Measurements from ENCODE around the gene PHLDB1.

DNA sequence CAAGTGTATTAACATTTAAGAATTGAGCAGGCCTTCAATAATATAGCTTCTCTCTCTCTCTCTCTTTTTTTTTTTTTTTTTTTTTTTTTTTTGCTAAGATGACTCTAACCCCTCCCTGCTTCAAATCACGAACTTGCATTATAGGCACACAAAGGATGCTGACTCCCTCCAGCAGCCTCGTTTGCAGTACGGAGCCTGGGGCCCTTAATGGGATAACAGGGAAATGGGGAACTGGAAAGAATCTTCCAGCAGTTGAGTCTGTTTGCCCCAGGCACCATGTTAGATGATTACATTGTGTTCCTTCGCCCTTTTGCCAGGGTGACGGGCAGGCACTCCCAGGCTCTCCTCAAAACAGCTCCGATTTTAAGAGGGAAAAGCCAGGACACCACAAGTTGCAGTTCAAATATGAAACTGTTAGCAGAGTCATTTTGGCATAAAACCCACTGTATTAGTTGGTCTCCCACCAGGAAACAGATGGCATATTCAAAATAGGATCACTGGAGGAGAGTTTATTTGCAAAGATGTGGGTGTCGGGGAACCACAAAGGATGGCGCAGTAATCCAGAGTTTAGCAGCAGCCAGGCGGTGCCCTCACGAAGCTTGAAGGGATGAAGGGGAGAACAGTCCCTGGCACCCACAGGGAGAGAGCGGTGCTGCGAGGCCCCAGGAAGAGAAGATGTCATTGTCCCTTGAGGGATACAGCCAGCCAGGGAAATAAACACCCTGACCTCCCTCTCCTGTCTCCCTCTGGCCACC is 98.6 kb downstream of the PHLDB1 start:
- TF ChIP-seq, protein P1, sequence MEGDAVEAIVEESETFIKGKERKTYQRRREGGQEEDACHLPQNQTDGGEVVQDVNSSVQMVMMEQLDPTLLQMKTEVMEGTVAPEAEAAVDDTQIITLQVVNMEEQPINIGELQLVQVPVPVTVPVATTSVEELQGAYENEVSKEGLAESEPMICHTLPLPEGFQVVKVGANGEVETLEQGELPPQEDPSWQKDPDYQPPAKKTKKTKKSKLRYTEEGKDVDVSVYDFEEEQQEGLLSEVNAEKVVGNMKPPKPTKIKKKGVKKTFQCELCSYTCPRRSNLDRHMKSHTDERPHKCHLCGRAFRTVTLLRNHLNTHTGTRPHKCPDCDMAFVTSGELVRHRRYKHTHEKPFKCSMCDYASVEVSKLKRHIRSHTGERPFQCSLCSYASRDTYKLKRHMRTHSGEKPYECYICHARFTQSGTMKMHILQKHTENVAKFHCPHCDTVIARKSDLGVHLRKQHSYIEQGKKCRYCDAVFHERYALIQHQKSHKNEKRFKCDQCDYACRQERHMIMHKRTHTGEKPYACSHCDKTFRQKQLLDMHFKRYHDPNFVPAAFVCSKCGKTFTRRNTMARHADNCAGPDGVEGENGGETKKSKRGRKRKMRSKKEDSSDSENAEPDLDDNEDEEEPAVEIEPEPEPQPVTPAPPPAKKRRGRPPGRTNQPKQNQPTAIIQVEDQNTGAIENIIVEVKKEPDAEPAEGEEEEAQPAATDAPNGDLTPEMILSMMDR (IDR thresholded peaks at IDR 0.05), result no peak
- TF ChIP-seq POLR2A (IDR thresholded peaks at IDR 0.05), result no peak
